D721Med (cell line): ENCODE data around the gene MIB1.
A peak's percentile ranks its signal among the peaks of the same experiment; 100 is the strongest.

Experiments used
- DNase-seq: peaks from one replicate; pipeline ENCODE4 v3.0.0; 2011; ENCODE audit warnings: low spot score; ENCODE audit not compliant: insufficient read length
- FAIRE-seq: peaks from 2 replicates; lab custom pipeline; 2011; peaks lifted over from hg19 to GRCh38; lab: Jason Lieb, UNC
- TF ChIP-seq, protein P1 (sequence below): IDR thresholded peaks from 2 replicates; pipeline ENCODE4 v1.5.1; 2012; ENCODE audit warnings: mild to moderate bottlenecking, control low read depth; ENCODE audit not compliant: insufficient read depth; ENCODE audit errors: missing control alignments

Gene MIB1

GRCh38 chr18:21815101-21815500 lies 74.5 kb downstream of the MIB1 start:
- TF ChIP-seq, protein P1, sequence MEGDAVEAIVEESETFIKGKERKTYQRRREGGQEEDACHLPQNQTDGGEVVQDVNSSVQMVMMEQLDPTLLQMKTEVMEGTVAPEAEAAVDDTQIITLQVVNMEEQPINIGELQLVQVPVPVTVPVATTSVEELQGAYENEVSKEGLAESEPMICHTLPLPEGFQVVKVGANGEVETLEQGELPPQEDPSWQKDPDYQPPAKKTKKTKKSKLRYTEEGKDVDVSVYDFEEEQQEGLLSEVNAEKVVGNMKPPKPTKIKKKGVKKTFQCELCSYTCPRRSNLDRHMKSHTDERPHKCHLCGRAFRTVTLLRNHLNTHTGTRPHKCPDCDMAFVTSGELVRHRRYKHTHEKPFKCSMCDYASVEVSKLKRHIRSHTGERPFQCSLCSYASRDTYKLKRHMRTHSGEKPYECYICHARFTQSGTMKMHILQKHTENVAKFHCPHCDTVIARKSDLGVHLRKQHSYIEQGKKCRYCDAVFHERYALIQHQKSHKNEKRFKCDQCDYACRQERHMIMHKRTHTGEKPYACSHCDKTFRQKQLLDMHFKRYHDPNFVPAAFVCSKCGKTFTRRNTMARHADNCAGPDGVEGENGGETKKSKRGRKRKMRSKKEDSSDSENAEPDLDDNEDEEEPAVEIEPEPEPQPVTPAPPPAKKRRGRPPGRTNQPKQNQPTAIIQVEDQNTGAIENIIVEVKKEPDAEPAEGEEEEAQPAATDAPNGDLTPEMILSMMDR: no peak
- FAIRE-seq: no peak
- DNase-seq: no peak

- TF ChIP-seq, protein P1: peak; percentile 57
- FAIRE-seq (peak; percentile 97), DNase-seq (peak; percentile 27)
These were observed 79.6 kb downstream of the MIB1 start for GRCh38 chr18:21820033-21820810.

- FAIRE-seq (no peak), DNase-seq (no peak)
- TF ChIP-seq, protein P1: no peak
These were observed 80.2 kb downstream of the MIB1 start for GRCh38 chr18:21820811-21821143.

- TF ChIP-seq, protein P1: no peak
- DNase-seq (no peak), FAIRE-seq (peak; percentile 72)
These were observed 83.3 kb downstream of the MIB1 start for GRCh38 chr18:21823848-21824247.

GRCh38 chr18:21826196-21826595 lies 85.6 kb downstream of the MIB1 start:
- DNase-seq (no peak), FAIRE-seq (peak; percentile 16)
- TF ChIP-seq, protein P1: no peak

DNA sequence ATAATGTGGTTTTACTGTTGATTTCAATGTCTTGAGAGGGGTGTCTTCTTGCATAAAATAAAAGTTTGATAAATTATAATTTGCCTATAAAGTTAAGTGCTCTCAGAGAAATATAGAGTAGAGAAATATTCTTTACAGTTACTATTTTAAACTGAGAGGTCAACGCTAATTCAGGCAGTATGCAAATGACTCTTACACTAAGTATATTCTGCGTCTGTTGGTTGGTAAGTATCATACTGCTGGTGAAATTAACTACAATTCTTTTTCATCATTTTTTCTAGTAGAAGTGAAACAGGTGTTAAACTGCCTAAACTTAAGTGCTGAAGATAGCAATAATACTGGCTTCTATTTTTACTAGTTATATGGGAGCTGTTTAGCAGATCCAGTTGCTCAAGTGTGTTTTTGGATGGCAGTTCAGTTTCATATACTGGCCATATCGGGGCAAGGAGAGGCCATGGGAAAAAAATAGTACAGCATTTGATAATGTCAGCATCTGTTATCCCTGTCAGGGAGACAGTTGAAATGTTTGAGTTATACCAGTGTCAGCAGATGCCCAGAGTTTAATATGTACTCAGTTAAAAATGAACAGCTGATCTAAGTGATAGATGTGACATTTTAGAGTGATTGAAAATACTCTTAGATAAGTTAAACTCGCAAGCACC lies 86.2 kb downstream of the MIB1 start:
- FAIRE-seq (peak; percentile 29), DNase-seq (no peak)
- TF ChIP-seq, protein P1: no peak

GRCh38 chr18:21830532-21830931 lies 89.9 kb downstream of the MIB1 start:
- TF ChIP-seq, protein P1: no peak
- DNase-seq: no peak
- FAIRE-seq: no peak
